ENCODE data around the gene RBFOX2.

GRCh38 chr22:35835267-35835997 is 193.2 kb downstream of the RBFOX2 start:
- TF ChIP-seq, protein P1, sequence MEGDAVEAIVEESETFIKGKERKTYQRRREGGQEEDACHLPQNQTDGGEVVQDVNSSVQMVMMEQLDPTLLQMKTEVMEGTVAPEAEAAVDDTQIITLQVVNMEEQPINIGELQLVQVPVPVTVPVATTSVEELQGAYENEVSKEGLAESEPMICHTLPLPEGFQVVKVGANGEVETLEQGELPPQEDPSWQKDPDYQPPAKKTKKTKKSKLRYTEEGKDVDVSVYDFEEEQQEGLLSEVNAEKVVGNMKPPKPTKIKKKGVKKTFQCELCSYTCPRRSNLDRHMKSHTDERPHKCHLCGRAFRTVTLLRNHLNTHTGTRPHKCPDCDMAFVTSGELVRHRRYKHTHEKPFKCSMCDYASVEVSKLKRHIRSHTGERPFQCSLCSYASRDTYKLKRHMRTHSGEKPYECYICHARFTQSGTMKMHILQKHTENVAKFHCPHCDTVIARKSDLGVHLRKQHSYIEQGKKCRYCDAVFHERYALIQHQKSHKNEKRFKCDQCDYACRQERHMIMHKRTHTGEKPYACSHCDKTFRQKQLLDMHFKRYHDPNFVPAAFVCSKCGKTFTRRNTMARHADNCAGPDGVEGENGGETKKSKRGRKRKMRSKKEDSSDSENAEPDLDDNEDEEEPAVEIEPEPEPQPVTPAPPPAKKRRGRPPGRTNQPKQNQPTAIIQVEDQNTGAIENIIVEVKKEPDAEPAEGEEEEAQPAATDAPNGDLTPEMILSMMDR (IDR thresholded peaks at IDR 0.05) = no peak
- TF ChIP-seq POLR2A (IDR thresholded peaks at IDR 0.05) = no peak
- no peak for TF ChIP-seq POLR2AphosphoS5 (IDR thresholded peaks at IDR 0.05; ENCODE audit: insufficient read depth in 1 of 2, low read depth in 1 of 2)
